ENCODE results near the gene PANX1. TPM values are rescaled to one million over a fixed set of nuclear protein-coding genes. Genes with fewer than 3 reads are reported as not detected.

Gene PANX1
- total and polyA plus RNA-seq, 2 experiments from 2014 or later, result 13.0 to 16.5 TPM

- Histone ChIP-seq H3K4me3 (peak overlapping the region; percentile 98), H3K9me3 (ENCODE audit: low read depth) (no peaks in the 10 kb centered on the region), H3K36me3 (no peaks in the 10 kb centered on the region), H3K4me1 (ENCODE audit: low read depth) (peaks cover 17% of the 10 kb centered on the region), H3K27ac (peak overlapping the region; percentile 97), H3K27me3 (no peaks in the 10 kb centered on the region)
- no peak for DNase-seq (ENCODE audit: low read depth in 1 of 2, low spot score in 1 of 2)
- TF ChIP-seq CTCF (IDR thresholded peaks at IDR 0.05; ENCODE audit: low read depth, low read length), result no peak
Observed at GRCh38 chr11:94128291-94128745, 323 bp upstream of the PANX1 start.

GRCh38 chr11:94129512-94130297 is 1.1 kb downstream of the PANX1 start:
- H3K27me3 ChIP-seq, result no peaks in the 10 kb centered on the region
- TF ChIP-seq CTCF (IDR thresholded peaks at IDR 0.05; ENCODE audit: low read depth, low read length), result no peak
- H3K4me1 ChIP-seq (ENCODE audit: low read depth), result peaks cover 17% of the 10 kb centered on the region
- H3K9me3 ChIP-seq (ENCODE audit: low read depth), result no peaks in the 10 kb centered on the region
- H3K36me3 ChIP-seq, result no peaks in the 10 kb centered on the region
- H3K27ac ChIP-seq, result peak overlapping the region; percentile 97
- peak in 1 of 2 donors; percentile 34 for DNase-seq (ENCODE audit: low read depth in 1 of 2, low spot score in 1 of 2)
- peak overlapping the region; percentile 98 for H3K4me3 ChIP-seq

DNA sequence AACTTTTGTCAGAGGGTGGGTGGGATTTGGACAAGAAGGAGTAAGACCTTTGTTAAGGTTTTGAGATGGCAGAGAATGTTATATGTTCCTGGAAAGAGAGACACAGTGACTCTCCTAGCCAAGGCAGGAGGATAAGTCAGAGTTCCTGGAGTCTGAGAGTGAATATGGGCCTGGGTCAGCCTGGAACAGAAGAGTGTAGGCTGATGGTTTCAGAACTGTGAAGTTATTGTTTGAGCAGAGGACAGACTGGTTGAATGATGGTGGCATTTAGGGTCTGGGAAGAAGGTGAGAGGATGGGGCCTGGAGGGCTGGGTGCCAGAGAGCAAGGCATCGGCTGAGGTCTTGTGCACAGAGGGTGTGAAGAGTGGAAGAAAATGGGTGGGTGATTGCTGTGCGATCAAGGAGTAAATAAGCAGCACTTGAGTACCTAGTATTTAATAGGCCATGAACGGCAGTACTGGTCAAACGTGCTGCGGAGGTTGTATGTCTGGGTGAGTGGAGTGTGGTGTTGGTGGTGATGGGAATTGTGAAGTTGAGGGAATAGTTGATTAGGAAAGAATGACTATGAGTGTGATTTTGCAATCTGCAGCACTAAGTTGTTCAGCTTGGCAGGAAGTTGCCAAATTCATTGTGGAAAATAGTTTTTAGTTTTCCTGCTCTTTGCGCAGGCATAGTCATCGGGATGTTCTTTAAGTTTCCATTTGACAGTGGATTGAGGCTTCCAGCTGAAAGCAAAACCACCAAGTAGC is 1.8 kb downstream of the PANX1 start:
- H3K27me3 ChIP-seq, result no peaks in the 10 kb centered on the region
- TF ChIP-seq CTCF (IDR thresholded peaks at IDR 0.05; ENCODE audit: low read depth, low read length), result no peak
- peaks cover 17% of the 10 kb centered on the region for H3K4me1 ChIP-seq (ENCODE audit: low read depth)
- no peak overlapping the region for H3K27ac ChIP-seq
- H3K9me3 ChIP-seq (ENCODE audit: low read depth), result no peaks in the 10 kb centered on the region
- peak overlapping the region; percentile 98 for H3K4me3 ChIP-seq
- peak in 1 of 2 donors; percentile 97 for DNase-seq (ENCODE audit: low read depth in 1 of 2, low spot score in 1 of 2)
- H3K36me3 ChIP-seq, result no peaks in the 10 kb centered on the region

GRCh38 chr11:94131047-94131717 is 2.5 kb downstream of the PANX1 start:
- no peak for TF ChIP-seq CTCF (IDR thresholded peaks at IDR 0.05; ENCODE audit: low read depth, low read length)
- H3K36me3 ChIP-seq, result no peaks in the 10 kb centered on the region
- DNase-seq (ENCODE audit: low read depth in 1 of 2, low spot score in 1 of 2), result no peak
- H3K27me3 ChIP-seq, result no peaks in the 10 kb centered on the region
- no peak overlapping the region for H3K27ac ChIP-seq
- H3K4me1 ChIP-seq (ENCODE audit: low read depth), result peaks cover 17% of the 10 kb centered on the region
- no peaks in the 10 kb centered on the region for H3K9me3 ChIP-seq (ENCODE audit: low read depth)
- no peak overlapping the region for H3K4me3 ChIP-seq

DNA sequence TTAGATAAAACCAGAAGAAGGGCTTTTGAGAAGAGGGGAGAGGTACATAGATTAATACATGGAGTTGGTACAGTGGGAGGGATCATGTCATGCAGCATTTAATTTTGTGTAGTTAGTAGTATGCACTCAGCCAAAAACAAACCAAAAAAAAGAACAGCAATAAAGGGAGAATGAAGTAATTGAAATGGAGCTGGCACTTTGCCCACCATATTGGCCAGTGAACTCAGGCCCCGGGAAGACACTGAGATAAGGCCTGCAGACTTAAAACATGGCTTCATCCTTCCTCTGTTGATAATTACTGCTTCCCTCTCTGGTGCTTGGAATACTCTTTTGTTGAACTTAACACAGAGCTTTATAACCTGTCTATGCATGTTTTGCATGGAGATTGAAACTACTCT is 3.1 kb downstream of the PANX1 start:
- H3K4me3 ChIP-seq, result no peak overlapping the region
- DNase-seq (ENCODE audit: low read depth in 1 of 2, low spot score in 1 of 2), result peak in 1 of 2 donors; percentile 79
- H3K27ac ChIP-seq, result no peak overlapping the region

More for the DNA sequence above, 3.1 kb downstream of the PANX1 start:
- Histone ChIP-seq H3K36me3 (no peaks in the 10 kb centered on the region), H3K4me1 (ENCODE audit: low read depth) (peaks cover 17% of the 10 kb centered on the region), H3K9me3 (ENCODE audit: low read depth) (no peaks in the 10 kb centered on the region), H3K27me3 (no peaks in the 10 kb centered on the region)
- TF ChIP-seq CTCF (IDR thresholded peaks at IDR 0.05; ENCODE audit: low read depth, low read length), result no peak
